ENCODE data around the gene SLC16A9. TPM values are rescaled to one million over a fixed set of nuclear protein-coding genes. Genes with fewer than 3 reads are reported as not detected.

Gene SLC16A9, protein sequence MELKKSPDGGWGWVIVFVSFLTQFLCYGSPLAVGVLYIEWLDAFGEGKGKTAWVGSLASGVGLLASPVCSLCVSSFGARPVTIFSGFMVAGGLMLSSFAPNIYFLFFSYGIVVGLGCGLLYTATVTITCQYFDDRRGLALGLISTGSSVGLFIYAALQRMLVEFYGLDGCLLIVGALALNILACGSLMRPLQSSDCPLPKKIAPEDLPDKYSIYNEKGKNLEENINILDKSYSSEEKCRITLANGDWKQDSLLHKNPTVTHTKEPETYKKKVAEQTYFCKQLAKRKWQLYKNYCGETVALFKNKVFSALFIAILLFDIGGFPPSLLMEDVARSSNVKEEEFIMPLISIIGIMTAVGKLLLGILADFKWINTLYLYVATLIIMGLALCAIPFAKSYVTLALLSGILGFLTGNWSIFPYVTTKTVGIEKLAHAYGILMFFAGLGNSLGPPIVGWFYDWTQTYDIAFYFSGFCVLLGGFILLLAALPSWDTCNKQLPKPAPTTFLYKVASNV
- 0.30 and 0.97 TPM in 2 replicates for total RNA-seq

DNA sequence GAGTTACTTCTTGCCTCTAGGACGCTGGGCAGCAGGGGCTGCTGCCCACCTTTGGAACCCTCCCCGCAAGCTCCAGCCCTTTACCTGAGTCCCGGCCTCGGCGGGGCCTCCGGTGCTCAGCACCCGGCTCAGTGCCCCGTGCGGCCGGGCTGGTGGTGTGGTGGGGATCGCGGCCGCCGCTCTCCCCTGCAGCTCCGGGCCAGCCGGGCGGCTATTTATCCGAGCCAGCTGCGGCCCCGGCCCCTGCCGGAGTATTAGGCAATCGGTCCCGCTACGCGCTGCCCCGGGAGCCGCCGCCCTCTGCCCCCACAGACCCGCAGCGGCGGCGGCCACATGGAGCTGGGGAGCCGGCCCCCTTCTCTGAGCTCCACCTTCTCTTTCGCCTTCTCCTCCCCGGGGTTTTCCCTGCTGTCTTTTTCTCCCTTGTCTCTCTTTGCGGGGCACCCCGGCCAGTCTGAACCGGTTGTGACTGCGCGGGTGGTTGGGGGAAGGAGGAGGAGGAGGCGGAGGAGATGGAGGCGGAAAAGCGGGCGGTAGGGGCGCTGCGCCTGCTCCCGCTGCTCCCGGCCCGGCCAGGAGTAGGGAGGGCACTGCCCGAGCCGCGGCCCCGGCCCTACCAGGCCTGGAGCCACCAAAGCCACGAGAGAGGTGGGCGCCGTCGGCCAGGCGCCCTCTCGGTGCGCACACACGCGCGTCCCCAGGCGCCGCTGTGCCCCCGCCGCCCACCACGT, at the start of gene SLC16A9:
SLC16A9 (minus strand) TSS at position 456 of the 731 bp plus-strand sequence. CDS start 25,559 bp downstream, outside the sequence.

DNA sequence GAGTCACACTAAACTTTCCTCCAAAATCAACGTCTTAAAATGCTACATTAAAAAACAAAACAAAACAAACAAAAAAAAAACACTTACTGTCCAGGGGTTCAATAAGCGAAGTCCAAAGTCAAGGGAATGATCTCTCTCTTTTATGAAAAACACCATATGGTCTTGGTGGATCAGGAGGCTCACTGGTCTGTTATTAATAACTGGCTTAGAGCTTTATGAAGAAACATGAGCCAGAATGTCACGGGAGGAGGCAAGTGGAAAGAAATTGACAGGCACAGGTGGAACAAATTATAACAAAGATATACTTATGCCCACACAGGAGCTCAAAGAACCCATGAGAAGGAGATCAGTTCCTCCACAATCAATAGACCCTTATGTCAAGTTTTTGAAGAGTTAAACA, 43.6 kb upstream of the SLC16A9 start, which contains the start of gene MRLN:
MRLN (minus strand) TSS at position 189 of the 400 bp plus-strand sequence.

Other genes with a start within 250 kb of the SLC16A9 start
- gene MRLN, start 43.6 kb upstream of the SLC16A9 start, total RNA-seq: not detected in 2 replicates
- gene CCDC6, start 196.7 kb upstream of the SLC16A9 start, total RNA-seq: 15.8 and 21.4 TPM in 2 replicates

Data from epithelial cell of umbilical artery (primary cell).